A673 (cell line): ENCODE measurements around the gene WDR59.

Experiments used
- CTCF ChIP-seq: fragments of 300-800, 200-600 bp; sonication (generic); conservative IDR thresholded peaks from 2 replicates; pipeline ENCODE4 v1.5.1; 2017; ENCODE audit warnings: low read depth, mild to moderate bottlenecking, antibody characterized with exemption, low read length, moderate library complexity, mixed read lengths
- EZH2 ChIP-seq: fragments of 200-600 bp; sonication (generic); IDR thresholded peaks from 2 replicates; pipeline ENCODE4 v1.6.1; 2017; ENCODE audit warnings: borderline replicate concordance, low read depth, mild to moderate bottlenecking, mixed read lengths, antibody characterized with exemption, low read length; ENCODE audit not compliant: poor library complexity, severe bottlenecking

DNA sequence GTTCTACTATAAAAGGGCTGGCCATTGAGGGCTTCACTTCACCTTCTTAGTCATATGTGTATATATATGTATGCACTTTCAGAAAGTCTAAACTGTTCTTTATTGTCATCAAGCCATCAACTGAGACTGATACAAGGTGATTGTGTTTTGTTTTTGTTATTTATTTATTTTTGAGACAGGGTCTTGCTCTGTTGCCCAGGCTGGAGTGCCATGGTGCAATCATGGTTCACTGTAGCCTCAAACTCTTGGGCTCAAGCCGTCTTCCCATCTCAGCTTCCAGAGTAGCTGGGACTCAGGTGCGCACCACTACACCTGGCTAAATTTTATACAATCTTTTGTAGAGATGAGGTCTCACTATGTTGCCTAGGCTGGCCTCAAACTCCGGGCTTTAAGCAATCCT lies 19.5 kb upstream of the WDR59 start:
- no peak for TF ChIP-seq CTCF
- no peak for TF ChIP-seq EZH2
